Lower lobe of right lung (tissue), 2 donors: Measurements from ENCODE around the gene PAK4. TPM values are rescaled to one million over a fixed set of nuclear protein-coding genes. Genes with fewer than 3 reads are reported as not detected.
A peak's percentile ranks its signal among the peaks of the same experiment; 100 is the strongest.

Experiments
- ATAC-seq, 2 donors: fragments of 200-7000 bp; cut with Tn5 transposase; one replicate each; pipeline ENCODE4 v1.9.1; 2020 to 2022; ENCODE audit warnings: mild to moderate bottlenecking in 2 of 2, moderate library complexity in 2 of 2
- DNase-seq: peaks from one replicate; pipeline ENCODE4 v3.0.0-alpha.2; 2020
- H3K27ac ChIP-seq: fragments of 200-600 bp; one replicate; pipeline ENCODE4 v1.8.0; 2022
- H3K27me3 ChIP-seq: fragments of 200-600 bp; one replicate; pipeline ENCODE4 v1.8.0; 2022; ENCODE audit warnings: low read depth
- H3K36me3 ChIP-seq: fragments of 200-600 bp; one replicate; pipeline ENCODE4 v1.8.0; 2022; ENCODE audit warnings: mild to moderate bottlenecking
- H3K4me1 ChIP-seq: fragments of 200-600 bp; one replicate; pipeline ENCODE4 v1.8.0; 2022
- H3K4me3 ChIP-seq: fragments of 200-600 bp; one replicate; pipeline ENCODE4 v1.8.0; 2022; ENCODE audit warnings: mild to moderate bottlenecking
- H3K9me3 ChIP-seq: fragments of 200-600 bp; one replicate; pipeline ENCODE4 v1.8.0; 2022
- intact Hi-C: fragments of 100-400 bp; cut with DNase I; formaldehyde crosslinking; loops from one replicate; pipeline ENCODE4 v1.11.0; 2022
- total RNA-seq: library from RNA; stranded (reverse); fragmentation: NEBNext Ultra II Directional; extraction: Animal tissue kit (Norgen Biotek cat#: 25700); gene quantifications from one replicate; pipeline ENCODE4 v1.2.1, GENCODE V29; 2021
- TF ChIP-seq, protein P1 (sequence below): fragments of 200-600 bp; IDR thresholded peaks from one replicate; pipeline ENCODE4 v1.8.0; 2022; ENCODE audit warnings: antibody characterized with exemption, mild to moderate bottlenecking
- donor health status: DM: no; HTN: yes; CAD: no; lungs with severe emphysema.

The PAK4 gene
- total RNA-seq, 1 donor from 2014 or later = 73.0 TPM

DNA sequence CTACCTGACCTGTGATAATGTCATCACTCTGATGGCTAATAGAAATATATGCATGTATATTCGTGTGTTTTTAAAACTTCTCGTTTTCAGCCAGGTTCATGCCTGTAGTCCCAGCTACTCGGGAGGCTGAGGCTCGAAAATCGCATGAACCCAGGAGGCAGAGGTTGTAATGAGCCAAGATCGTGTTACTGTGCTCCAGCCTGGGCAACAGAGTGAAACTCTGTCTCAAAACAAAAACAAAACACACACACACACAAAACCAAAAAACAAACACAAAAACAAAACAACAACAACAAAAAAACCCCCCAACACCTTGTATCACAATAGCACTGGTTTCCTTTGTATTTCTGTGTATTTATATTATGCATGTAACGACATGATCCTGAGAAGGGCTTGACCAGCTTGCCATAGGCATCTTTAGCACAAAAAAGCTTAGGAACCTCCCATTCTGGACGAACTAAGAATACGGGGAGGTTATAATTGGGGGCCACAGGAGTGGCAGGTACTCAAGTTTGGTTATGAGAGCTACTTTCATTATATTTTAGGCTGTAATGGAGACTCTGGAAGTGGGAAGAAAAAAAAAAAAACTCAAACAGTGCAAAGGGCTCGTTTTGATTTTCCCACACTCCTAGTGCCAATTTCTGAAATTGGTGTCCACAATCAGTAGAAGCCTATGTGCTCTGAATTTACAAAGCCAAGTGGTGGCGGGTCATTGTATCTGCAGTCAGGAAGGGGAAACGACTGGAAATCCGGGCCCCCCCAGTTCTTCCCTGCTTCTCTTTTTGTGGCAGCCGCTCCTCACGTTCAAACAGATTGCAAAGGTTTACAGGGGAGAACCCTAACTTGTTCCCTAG, 42.6 kb upstream of the PAK4 start:
- no peak overlapping the region for H3K27ac ChIP-seq
- DNase-seq = no peak
- H3K9me3 ChIP-seq = no peaks in the 10 kb centered on the region
- intact Hi-C loops = no loop called here
- TF ChIP-seq, protein P1, sequence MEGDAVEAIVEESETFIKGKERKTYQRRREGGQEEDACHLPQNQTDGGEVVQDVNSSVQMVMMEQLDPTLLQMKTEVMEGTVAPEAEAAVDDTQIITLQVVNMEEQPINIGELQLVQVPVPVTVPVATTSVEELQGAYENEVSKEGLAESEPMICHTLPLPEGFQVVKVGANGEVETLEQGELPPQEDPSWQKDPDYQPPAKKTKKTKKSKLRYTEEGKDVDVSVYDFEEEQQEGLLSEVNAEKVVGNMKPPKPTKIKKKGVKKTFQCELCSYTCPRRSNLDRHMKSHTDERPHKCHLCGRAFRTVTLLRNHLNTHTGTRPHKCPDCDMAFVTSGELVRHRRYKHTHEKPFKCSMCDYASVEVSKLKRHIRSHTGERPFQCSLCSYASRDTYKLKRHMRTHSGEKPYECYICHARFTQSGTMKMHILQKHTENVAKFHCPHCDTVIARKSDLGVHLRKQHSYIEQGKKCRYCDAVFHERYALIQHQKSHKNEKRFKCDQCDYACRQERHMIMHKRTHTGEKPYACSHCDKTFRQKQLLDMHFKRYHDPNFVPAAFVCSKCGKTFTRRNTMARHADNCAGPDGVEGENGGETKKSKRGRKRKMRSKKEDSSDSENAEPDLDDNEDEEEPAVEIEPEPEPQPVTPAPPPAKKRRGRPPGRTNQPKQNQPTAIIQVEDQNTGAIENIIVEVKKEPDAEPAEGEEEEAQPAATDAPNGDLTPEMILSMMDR = no peak
- peaks cover 17% of the 10 kb centered on the region for H3K4me1 ChIP-seq
- H3K4me3 ChIP-seq = no peak overlapping the region
- H3K27me3 ChIP-seq = peaks cover 89% of the 10 kb centered on the region
- H3K36me3 ChIP-seq = no peaks in the 10 kb centered on the region
- no peak for ATAC-seq

DNA sequence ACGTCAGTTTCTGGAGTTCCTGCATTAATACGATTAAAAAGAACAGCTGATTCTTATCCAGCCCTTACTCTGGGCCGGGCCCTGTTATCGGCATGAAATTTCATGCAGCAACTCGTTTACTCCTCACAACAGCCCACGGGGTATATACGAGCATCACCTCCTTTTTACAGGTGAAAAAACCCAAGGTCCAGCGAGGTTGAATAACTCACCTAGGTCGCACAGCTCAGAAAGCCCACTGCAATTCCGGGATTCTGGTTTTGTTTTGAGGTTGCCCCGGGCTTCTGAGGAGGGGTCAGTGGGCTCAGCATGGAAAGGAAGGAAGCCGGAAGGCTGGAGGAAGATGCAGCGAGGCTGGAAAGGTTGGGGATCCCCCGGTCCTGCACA, 42.0 kb upstream of the PAK4 start:
- TF ChIP-seq, protein P1 = no peak
- peaks cover 87% of the 10 kb centered on the region for H3K27me3 ChIP-seq
- peak overlapping the region; percentile 33 for H3K4me3 ChIP-seq
- DNase-seq (no peak), ATAC-seq (no peak)
- intact Hi-C loops = no loop called here
- no peaks in the 10 kb centered on the region for H3K9me3 ChIP-seq
- H3K27ac ChIP-seq = no peak overlapping the region
- H3K36me3 ChIP-seq = no peaks in the 10 kb centered on the region
- H3K4me1 ChIP-seq = peaks cover 17% of the 10 kb centered on the region

DNA sequence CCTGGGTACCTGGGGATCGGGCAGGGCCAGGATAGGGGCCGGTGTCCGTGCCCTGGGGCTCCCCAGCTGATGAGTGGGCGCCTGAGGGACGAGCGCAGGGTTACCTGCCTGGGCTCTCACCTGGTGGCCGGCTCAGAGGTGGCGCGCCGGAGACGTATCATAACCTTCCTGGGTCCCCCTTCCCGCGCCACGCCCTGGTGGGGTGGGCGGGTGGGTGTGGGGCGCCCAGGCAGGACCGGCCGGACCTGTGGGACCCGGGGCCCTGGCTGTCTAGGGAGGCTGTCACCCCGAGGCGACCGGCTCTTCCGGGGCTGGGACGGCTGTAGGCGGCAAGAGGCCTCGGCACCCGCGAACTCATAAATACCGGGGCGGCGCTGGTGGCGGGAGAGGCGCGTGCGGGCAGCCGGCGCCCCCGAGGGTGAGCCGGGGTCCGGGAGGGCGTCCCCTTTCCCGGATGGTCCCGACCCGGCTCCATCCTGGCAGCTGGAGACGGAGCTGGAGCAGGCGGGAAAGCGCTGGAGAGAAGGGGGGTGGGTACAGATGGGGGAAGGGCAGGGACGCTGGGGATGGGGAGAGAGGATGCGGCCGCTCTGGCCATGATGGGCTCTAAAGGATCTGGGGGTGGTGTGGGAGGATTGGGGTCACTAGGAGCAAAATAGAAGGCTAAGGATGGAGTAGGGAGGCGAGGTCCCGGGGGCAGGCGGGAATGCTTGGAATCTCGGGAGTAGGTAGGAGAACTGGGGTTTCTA, 41.4 kb upstream of the PAK4 start, which contains the start of gene ACP7:
Gene ACP7 (plus strand): TSS at position 386 of the 749 bp plus-strand sequence. CDS start 902 bp downstream, outside the sequence.
- H3K9me3 ChIP-seq = no peaks in the 10 kb centered on the region
- TF ChIP-seq, protein P1 = no peak
- no peak within 1 kb of the TSS for H3K27ac ChIP-seq
- H3K36me3 ChIP-seq = no peaks in the 10 kb centered on the region
- peak; percentile 51 to 52 for ATAC-seq
- H3K27me3 ChIP-seq = peaks cover 81% of the 10 kb centered on the region
- H3K4me3 ChIP-seq = peak within 1 kb of the TSS; percentile 33
- DNase-seq = no peak
- H3K4me1 ChIP-seq = peaks cover 17% of the 10 kb centered on the region
- intact Hi-C loops = no loop called here

DNA sequence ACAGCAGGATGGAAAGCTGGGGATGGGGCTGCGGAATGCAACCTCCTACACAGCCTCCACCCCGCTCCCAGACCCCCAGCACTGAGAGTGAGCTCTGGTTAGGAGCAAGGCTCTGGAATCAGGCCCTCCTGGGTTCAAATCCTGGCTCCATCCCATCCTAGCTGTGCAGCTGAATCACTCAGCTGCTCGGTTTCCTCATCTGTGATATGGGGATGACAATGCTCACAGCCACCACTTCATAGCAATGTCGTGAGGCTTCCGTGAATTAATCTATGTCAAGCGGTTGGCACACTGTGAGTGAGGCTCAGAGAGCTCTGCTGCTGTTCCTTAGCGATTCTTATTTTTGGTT, 40.9 kb upstream of the PAK4 start:
- Histone ChIP-seq H3K4me1 (peaks cover 17% of the 10 kb centered on the region), H3K27ac (no peak overlapping the region), H3K27me3 (peaks cover 76% of the 10 kb centered on the region), H3K36me3 (no peaks in the 10 kb centered on the region), H3K4me3 (no peak overlapping the region), H3K9me3 (no peaks in the 10 kb centered on the region)
- TF ChIP-seq, protein P1 = no peak
- intact Hi-C loops = no loop called here
- DNase-seq = no peak
- no peak for ATAC-seq

DNA sequence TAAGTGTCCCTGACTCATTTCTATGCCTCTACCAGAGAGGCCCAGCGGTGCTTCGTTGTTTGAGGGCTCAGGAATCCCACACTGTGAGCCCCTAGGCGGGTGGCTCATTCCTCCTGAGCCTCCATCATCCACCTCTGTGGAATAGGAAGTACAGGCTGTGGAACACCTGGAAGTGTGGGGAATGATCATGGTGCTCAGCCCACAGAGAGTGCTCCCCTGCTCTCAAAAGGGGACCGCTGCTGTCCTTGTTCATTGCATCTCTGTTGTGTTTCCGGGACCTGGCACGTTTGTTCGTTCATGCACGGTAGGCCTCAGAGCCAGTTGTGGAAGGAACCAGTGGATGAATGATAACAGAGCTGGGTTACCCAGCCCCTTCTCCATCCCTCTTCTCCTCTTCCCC, 40.2 kb upstream of the PAK4 start:
- H3K36me3 ChIP-seq = no peaks in the 10 kb centered on the region
- TF ChIP-seq, protein P1 = no peak
- H3K9me3 ChIP-seq = no peaks in the 10 kb centered on the region
- no peak overlapping the region for H3K4me3 ChIP-seq
- H3K27me3 ChIP-seq = peaks cover 72% of the 10 kb centered on the region
- H3K27ac ChIP-seq = no peak overlapping the region
- intact Hi-C loops = no loop called here
- no peak for DNase-seq
- H3K4me1 ChIP-seq = peaks cover 17% of the 10 kb centered on the region
- ATAC-seq = no peak
